Mesendoderm (in vitro differentiated cells): ENCODE results near the gene INSM2.

Experiments
- DNase-seq: peaks from one replicate; pipeline ENCODE4 v3.0.0; 2013
- H2AK5ac ChIP-seq: 2 replicates; pipeline ENCODE4 v1.6.1; 2013; ENCODE audit warnings: low read length, inconsistent platforms
- H2BK120ac ChIP-seq: 2 replicates; pipeline ENCODE4 v1.6.1; 2013; ENCODE audit warnings: low read depth, mild to moderate bottlenecking, low read length, moderate library complexity, mixed read lengths
- H2BK15ac ChIP-seq: replicated peaks from 2 replicates; pipeline ENCODE4 v1.6.1; 2013; ENCODE audit warnings: low read depth, mild to moderate bottlenecking, moderate library complexity
- H2BK5ac ChIP-seq: 2 replicates; pipeline ENCODE4 v1.6.1; 2013; ENCODE audit warnings: low read length, inconsistent platforms
- H3K18ac ChIP-seq: 2 replicates; pipeline ENCODE4 v1.6.1; 2013; ENCODE audit warnings: mild to moderate bottlenecking, low read length, mixed read lengths
- H3K23ac ChIP-seq: one replicate; pipeline ENCODE4 v1.6.1; 2013; ENCODE audit warnings: low read length
- H3K27ac ChIP-seq: 2 replicates; pipeline ENCODE4 v1.5.1; 2013; ENCODE audit warnings: low read depth, mild to moderate bottlenecking, inconsistent platforms, low read length, moderate library complexity
- H3K27me3 ChIP-seq: 2 replicates; pipeline ENCODE4 v1.6.1; 2013; ENCODE audit warnings: low read length, control low read depth, mild to moderate bottlenecking, inconsistent platforms; ENCODE audit not compliant: insufficient read depth, poor library complexity
- H3K36me3 ChIP-seq: 2 replicates; pipeline ENCODE4 v1.6.1; 2013; ENCODE audit warnings: low read length, inconsistent platforms; ENCODE audit not compliant: control insufficient read depth, insufficient read depth
- H3K4ac ChIP-seq: one replicate; pipeline ENCODE4 v1.6.1; 2013; ENCODE audit warnings: low read depth, mild to moderate bottlenecking, low read length, moderate library complexity
- H3K4me1 ChIP-seq: 2 replicates; pipeline ENCODE4 v1.6.1; 2013; ENCODE audit warnings: low read depth, low read length, inconsistent platforms; ENCODE audit not compliant: control insufficient read depth
- H3K4me2 ChIP-seq: 2 replicates; pipeline ENCODE4 v1.6.1; 2013; ENCODE audit warnings: low read length
- H3K4me3 ChIP-seq: 2 replicates; pipeline ENCODE4 v1.5.1; 2013; ENCODE audit warnings: mild to moderate bottlenecking, low read length
- H3K56ac ChIP-seq: one replicate; pipeline ENCODE4 v1.6.1; 2013; ENCODE audit warnings: low read length
- H3K79me1 ChIP-seq: 2 replicates; pipeline ENCODE4 v1.6.1; 2013; ENCODE audit warnings: low read length, inconsistent platforms
- H3K79me2 ChIP-seq: 2 replicates; pipeline ENCODE4 v1.6.1; 2013; ENCODE audit warnings: mild to moderate bottlenecking, low read length; ENCODE audit not compliant: control insufficient read depth, insufficient read depth
- H3K9ac ChIP-seq: 2 replicates; pipeline ENCODE4 v1.6.1; 2013; ENCODE audit warnings: low read length, inconsistent platforms
- H4K5ac ChIP-seq: one replicate; pipeline ENCODE4 v1.6.1; 2013; ENCODE audit warnings: low read length
- H4K8ac ChIP-seq: one replicate; pipeline ENCODE4 v1.6.1; 2013; ENCODE audit warnings: low read depth, mild to moderate bottlenecking, control low read depth, low read length, moderate library complexity
- WGBS: extraction: QIAGEN DNeasy Blood & Tissue Kit; methylation state at CpG from one replicate; pipeline ENCODE4 v1.1.7; 2013; ENCODE audit warnings: low lambda C conversion rate, missing lambda C conversion rate; ENCODE audit not compliant: insufficient coverage; ENCODE audit errors: extremely low coverage; 5-methylcytosine and 5-hydroxymethylcytosine counted together

INSM2 gene

GRCh38 chr14:35525695-35526094, 8.3 kb upstream of the INSM2 start:
- Histone ChIP-seq H2BK120ac (no peak overlapping the region), H3K27ac (no peak overlapping the region), H3K27me3 (no peaks in the 10 kb centered on the region), H2AK5ac (no peak overlapping the region), H3K9ac (no peak overlapping the region), H3K36me3 (no peaks in the 10 kb centered on the region), H3K4me1 (no peaks in the 10 kb centered on the region), H3K4me3 (no peak overlapping the region), H4K5ac (no peak overlapping the region), H3K23ac (no peak overlapping the region), H3K18ac (no peak overlapping the region), H2BK5ac (no peak overlapping the region), H2BK15ac (no peak overlapping the region), H3K79me1 (no peaks in the 10 kb centered on the region), H4K8ac (no peak overlapping the region), H3K4me2 (no peak overlapping the region), H3K4ac (no peak overlapping the region), H3K79me2 (no peaks in the 10 kb centered on the region), H3K56ac (no peak overlapping the region)
- no CpG with 5 or more reads among the region's 3 CpGs for WGBS
- DNase-seq = no peak

GRCh38 chr14:35526962-35527361, 7.0 kb upstream of the INSM2 start:
- no peak overlapping the region for H3K56ac ChIP-seq
- H3K79me1 ChIP-seq = no peaks in the 10 kb centered on the region
- no peak overlapping the region for H3K4ac ChIP-seq
- H3K18ac ChIP-seq = no peak overlapping the region
- no peak overlapping the region for H2BK120ac ChIP-seq
- no peak for DNase-seq
- no peaks in the 10 kb centered on the region for H3K27me3 ChIP-seq
- no peak overlapping the region for H2BK5ac ChIP-seq
- H3K4me3 ChIP-seq = no peak overlapping the region
- no peaks in the 10 kb centered on the region for H3K36me3 ChIP-seq
- no peak overlapping the region for H4K5ac ChIP-seq
- H2BK15ac ChIP-seq = no peak overlapping the region
- no peak overlapping the region for H3K23ac ChIP-seq
- no peak overlapping the region for H3K27ac ChIP-seq
- H3K4me2 ChIP-seq = no peak overlapping the region
- H2AK5ac ChIP-seq = no peak overlapping the region
- WGBS = no CpG with 5 or more reads among the region's 2 CpGs
- no peaks in the 10 kb centered on the region for H3K4me1 ChIP-seq
- no peak overlapping the region for H3K9ac ChIP-seq
- no peak overlapping the region for H4K8ac ChIP-seq
- H3K79me2 ChIP-seq = no peaks in the 10 kb centered on the region

- no peak overlapping the region for H2BK5ac ChIP-seq
- WGBS = no CpG with 5 or more reads among the region's 1 CpG
These were observed 1.8 kb upstream of the INSM2 start for GRCh38 chr14:35531960-35532747.

GRCh38 chr14:35532783-35533356, 1.1 kb upstream of the INSM2 start:
- H2BK5ac ChIP-seq = no peak overlapping the region
- H3K27me3 ChIP-seq = peaks cover 33% of the 10 kb centered on the region
- H3K4me3 ChIP-seq = peak overlapping the region; percentile 16
- no peaks in the 10 kb centered on the region for H3K79me1 ChIP-seq
- H3K56ac ChIP-seq = no peak overlapping the region
- H2BK15ac ChIP-seq = no peak overlapping the region
- no peak overlapping the region for H3K27ac ChIP-seq
- H3K4me2 ChIP-seq = peak overlapping the region; percentile 89
- no peak overlapping the region for H3K4ac ChIP-seq
- no peak for DNase-seq
- H2AK5ac ChIP-seq = no peak overlapping the region
- no peak overlapping the region for H3K18ac ChIP-seq
- H3K4me1 ChIP-seq = no peaks in the 10 kb centered on the region
- WGBS = no CpG with 5 or more reads among the region's 6 CpGs
- no peaks in the 10 kb centered on the region for H3K79me2 ChIP-seq
- no peaks in the 10 kb centered on the region for H3K36me3 ChIP-seq
- no peak overlapping the region for H2BK120ac ChIP-seq
- H3K23ac ChIP-seq = no peak overlapping the region
- no peak overlapping the region for H4K8ac ChIP-seq
- no peak overlapping the region for H4K5ac ChIP-seq
- H3K9ac ChIP-seq = no peak overlapping the region

More at GRCh38 chr14:35531960-35532747, 1.8 kb upstream of the INSM2 start:
- H4K5ac ChIP-seq = no peak overlapping the region
- H3K79me1 ChIP-seq = no peaks in the 10 kb centered on the region
- peaks cover 33% of the 10 kb centered on the region for H3K27me3 ChIP-seq
- H3K4ac ChIP-seq = no peak overlapping the region
- H2BK15ac ChIP-seq = no peak overlapping the region
- no peak overlapping the region for H3K23ac ChIP-seq
- H3K56ac ChIP-seq = no peak overlapping the region
- H3K79me2 ChIP-seq = no peaks in the 10 kb centered on the region
- H3K9ac ChIP-seq = no peak overlapping the region
- no peak for DNase-seq
- no peaks in the 10 kb centered on the region for H3K4me1 ChIP-seq
- no peak overlapping the region for H2AK5ac ChIP-seq
- H3K18ac ChIP-seq = no peak overlapping the region
- no peak overlapping the region for H4K8ac ChIP-seq
- H3K4me2 ChIP-seq = no peak overlapping the region
- H3K27ac ChIP-seq = no peak overlapping the region
- no peak overlapping the region for H3K4me3 ChIP-seq
- H2BK120ac ChIP-seq = no peak overlapping the region
- no peaks in the 10 kb centered on the region for H3K36me3 ChIP-seq

GRCh38 chr14:35534208-35534872, 376 bp downstream of the INSM2 start:
- no peak overlapping the region for H4K8ac ChIP-seq

More at GRCh38 chr14:35534208-35534872, 376 bp downstream of the INSM2 start:
- Histone ChIP-seq H3K27ac (no peak overlapping the region), H3K27me3 (peaks cover 33% of the 10 kb centered on the region), H2BK15ac (no peak overlapping the region), H3K9ac (no peak overlapping the region), H4K5ac (no peak overlapping the region), H3K36me3 (no peaks in the 10 kb centered on the region), H3K79me2 (no peaks in the 10 kb centered on the region), H3K4me1 (no peaks in the 10 kb centered on the region), H3K56ac (no peak overlapping the region), H3K4ac (no peak overlapping the region), H3K4me2 (peak overlapping the region; percentile 82), H3K4me3 (no peak overlapping the region), H2AK5ac (no peak overlapping the region), H3K23ac (no peak overlapping the region), H3K79me1 (no peaks in the 10 kb centered on the region), H2BK5ac (no peak overlapping the region), H2BK120ac (no peak overlapping the region), H3K18ac (no peak overlapping the region)
- DNase-seq = peak; percentile 2
- no CpG with 5 or more reads among the region's 77 CpGs for WGBS
